Skeletal muscle tissue (tissue), 4 donors: ENCODE data around the gene OSGIN1. TPM values are rescaled to one million over a fixed set of nuclear protein-coding genes. Genes with fewer than 3 reads are reported as not detected.

Experiments used
- H3K27ac ChIP-seq: one replicate; pipeline ENCODE4 v1.7.0; 2013; ENCODE audit warnings: mild to moderate bottlenecking, low read depth, low read length, inconsistent platforms
- H3K27me3 ChIP-seq, 3 donors: one replicate each; pipeline ENCODE4 v1.7.0; 2013; ENCODE audit warnings: low read length in 3 of 3; ENCODE audit not compliant: control insufficient read depth in 3 of 3, insufficient read depth in 3 of 3
- H3K36me3 ChIP-seq, 3 donors: one replicate each; pipeline ENCODE4 v1.7.0; 2013; ENCODE audit warnings: low read length in 3 of 3; ENCODE audit not compliant: control insufficient read depth in 3 of 3, insufficient read depth in 3 of 3
- H3K4me1 ChIP-seq, 3 donors: one replicate each; pipeline ENCODE4 v1.7.0; 2013; ENCODE audit warnings: low read length in 3 of 3, mild to moderate bottlenecking in 3 of 3; ENCODE audit not compliant: control insufficient read depth in 3 of 3, insufficient read depth in 3 of 3
- H3K4me3 ChIP-seq, 3 donors: one replicate each; pipeline ENCODE4 v1.7.0; 2013; ENCODE audit warnings: low read length in 3 of 3
- H3K9ac ChIP-seq, 3 donors: one replicate each; pipeline ENCODE4 v1.7.0; 2013; ENCODE audit warnings: low read length in 3 of 3, mild to moderate bottlenecking in 3 of 3, moderate library complexity in 2 of 3, low read depth in 1 of 3
- H3K9me3 ChIP-seq, 3 donors: one replicate each; pipeline ENCODE4 v1.7.0; 2013; ENCODE audit warnings: low read length in 3 of 3; ENCODE audit not compliant: control insufficient read depth in 3 of 3
- total RNA-seq: library from RNA; depleted of rRNA; stranded (reverse); fragments of >200 nt; gene quantifications from one replicate; pipeline ENCODE4 v1.2.3, GENCODE V29; 2014
- donor health status: Osteomylitis.

OSGIN1 gene
- total RNA-seq, 1 donor from 2014 or later = 0.52 TPM

DNA sequence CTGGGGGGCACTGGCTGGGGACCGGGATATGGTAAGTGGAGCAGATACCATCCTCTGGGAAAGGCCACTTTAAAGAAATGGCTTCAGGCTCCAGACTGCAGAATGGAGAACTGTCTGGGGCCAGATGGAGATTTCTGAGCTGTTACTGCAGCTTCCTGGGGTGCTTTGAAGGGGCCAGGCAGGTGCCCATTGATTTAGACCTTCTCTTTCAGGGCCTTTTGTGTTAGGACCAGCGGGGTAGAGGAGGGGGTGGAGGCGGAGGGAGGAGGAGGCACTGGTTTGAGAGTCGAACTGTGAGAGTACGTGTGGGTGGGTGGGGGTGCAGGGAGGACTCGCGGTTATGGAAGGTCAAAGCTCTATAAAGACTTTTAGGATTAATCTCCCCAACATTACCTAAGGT is 26.4 kb downstream of the OSGIN1 start:
- H3K27ac ChIP-seq = no peak overlapping the region
- H3K4me1 ChIP-seq = no peaks in the 10 kb centered on the region
- H3K27me3 ChIP-seq = peaks cover 0 to 2% (median 1%) of the 10 kb centered on the region in 3 donors
- no peaks in the 10 kb centered on the region for H3K36me3 ChIP-seq
- H3K4me3 ChIP-seq = no peak overlapping the region
- no peak overlapping the region for H3K9ac ChIP-seq
- H3K9me3 ChIP-seq = peaks cover 0 to 10% (median 4%) of the 10 kb centered on the region in 3 donors

DNA sequence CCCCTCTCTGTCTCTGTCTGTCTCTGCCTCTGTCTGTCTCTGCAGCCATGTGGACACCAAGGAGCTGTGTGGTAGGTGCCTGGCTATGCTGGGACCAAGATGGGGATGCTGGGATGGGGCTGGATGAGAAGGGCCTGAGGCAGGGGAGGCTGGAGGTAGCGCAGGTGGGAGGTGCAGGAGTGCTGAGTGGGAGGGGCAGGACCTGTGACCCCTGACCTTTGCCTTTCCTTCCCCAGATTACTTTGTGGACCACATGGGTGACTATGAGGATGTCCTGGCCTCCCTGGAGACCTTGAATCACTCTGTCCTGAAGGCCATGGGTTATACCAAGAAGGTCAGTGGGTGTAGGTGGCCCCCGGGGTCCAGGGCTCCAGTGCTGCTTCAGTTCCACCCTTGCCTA is 27.8 kb downstream of the OSGIN1 start:
- no peaks in the 10 kb centered on the region for H3K4me1 ChIP-seq
- H3K27ac ChIP-seq = no peak overlapping the region
- no peak overlapping the region for H3K4me3 ChIP-seq
- peaks cover 0 to 10% (median 4%) of the 10 kb centered on the region in 3 donors for H3K9me3 ChIP-seq
- H3K36me3 ChIP-seq = no peaks in the 10 kb centered on the region
- H3K27me3 ChIP-seq = no peaks in the 10 kb centered on the region
- H3K9ac ChIP-seq = no peak overlapping the region

DNA sequence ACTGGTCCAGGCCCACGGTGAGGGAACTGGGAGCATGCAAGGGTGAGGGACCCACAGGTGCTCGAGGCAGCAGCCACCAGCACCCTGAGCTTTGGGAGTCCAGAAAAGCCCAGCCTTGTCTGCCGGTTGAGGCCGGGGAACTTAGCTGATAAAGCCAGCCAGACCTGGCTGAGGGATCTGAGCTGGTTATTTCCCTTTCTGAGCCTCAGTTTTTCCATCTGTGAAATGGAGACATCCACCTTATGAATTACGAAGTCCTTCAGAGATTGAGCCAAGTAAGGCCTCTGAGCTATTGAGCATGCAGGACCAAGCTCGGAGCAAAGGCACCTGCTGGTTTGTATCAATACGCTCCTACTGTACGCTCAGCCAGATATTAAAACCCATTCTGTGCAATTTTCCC is 28.8 kb downstream of the OSGIN1 start:
- Histone ChIP-seq H3K27me3 (no peaks in the 10 kb centered on the region), H3K27ac (no peak overlapping the region), H3K4me3 (no peak overlapping the region), H3K9ac (no peak overlapping the region), H3K36me3 (no peaks in the 10 kb centered on the region), H3K4me1 (no peaks in the 10 kb centered on the region), H3K9me3 (peaks cover 0 to 10% (median 4%) of the 10 kb centered on the region in 3 donors)

DNA sequence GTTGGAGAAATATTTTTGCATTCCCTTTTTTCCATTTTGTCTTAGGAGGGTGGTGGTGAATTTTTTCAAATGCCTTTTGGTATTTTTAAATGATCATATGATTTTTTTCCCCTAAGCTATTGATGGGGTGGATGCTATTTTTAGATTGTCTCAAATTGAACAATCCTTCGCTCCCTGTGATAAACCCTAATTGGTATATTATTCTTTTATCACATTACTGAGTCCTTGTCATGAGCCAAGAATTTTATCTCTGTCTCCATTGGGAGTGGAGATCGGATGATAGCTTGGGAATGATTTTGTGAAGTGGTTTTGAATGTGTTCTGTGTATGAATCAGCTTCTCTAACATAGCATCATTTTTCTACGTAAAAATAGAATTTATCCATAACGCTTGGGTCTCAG is 30.5 kb downstream of the OSGIN1 start:
- H3K36me3 ChIP-seq = no peaks in the 10 kb centered on the region
- no peak overlapping the region for H3K27ac ChIP-seq
- H3K9ac ChIP-seq = no peak overlapping the region
- no peaks in the 10 kb centered on the region for H3K27me3 ChIP-seq
- no peaks in the 10 kb centered on the region for H3K4me1 ChIP-seq
- H3K9me3 ChIP-seq = peaks cover 0 to 3% (median 0%) of the 10 kb centered on the region in 3 donors
- H3K4me3 ChIP-seq = no peak overlapping the region

DNA sequence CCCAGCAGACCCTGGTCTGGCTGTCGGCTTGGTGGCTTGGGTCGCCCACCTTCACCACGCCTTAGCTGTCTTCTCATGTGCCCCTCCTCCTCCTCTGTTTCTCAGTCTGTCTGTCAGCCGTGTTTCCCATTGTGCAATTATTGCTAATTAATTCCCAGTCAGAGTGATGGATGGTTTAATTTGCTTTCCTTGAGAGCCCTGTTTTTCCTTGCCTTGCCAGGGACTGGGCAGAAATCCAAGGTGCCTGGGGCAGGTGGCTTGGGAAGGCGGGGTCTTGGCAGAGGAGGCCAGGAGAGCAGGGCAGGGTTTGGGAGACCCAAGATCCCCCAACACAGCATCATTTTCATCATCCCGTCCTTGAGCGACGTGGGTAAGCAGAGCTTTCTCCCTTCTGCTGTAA is 36.3 kb downstream of the OSGIN1 start:
- H3K9me3 ChIP-seq = no peaks in the 10 kb centered on the region
- H3K36me3 ChIP-seq = no peaks in the 10 kb centered on the region
- no peak overlapping the region for H3K27ac ChIP-seq
- no peak overlapping the region for H3K9ac ChIP-seq
- peaks cover 6 to 7% (median 7%) of the 10 kb centered on the region in 3 donors for H3K27me3 ChIP-seq
- no peak overlapping the region for H3K4me3 ChIP-seq
- H3K4me1 ChIP-seq = peaks cover 8 to 15% (median 10%) of the 10 kb centered on the region in 3 donors

DNA sequence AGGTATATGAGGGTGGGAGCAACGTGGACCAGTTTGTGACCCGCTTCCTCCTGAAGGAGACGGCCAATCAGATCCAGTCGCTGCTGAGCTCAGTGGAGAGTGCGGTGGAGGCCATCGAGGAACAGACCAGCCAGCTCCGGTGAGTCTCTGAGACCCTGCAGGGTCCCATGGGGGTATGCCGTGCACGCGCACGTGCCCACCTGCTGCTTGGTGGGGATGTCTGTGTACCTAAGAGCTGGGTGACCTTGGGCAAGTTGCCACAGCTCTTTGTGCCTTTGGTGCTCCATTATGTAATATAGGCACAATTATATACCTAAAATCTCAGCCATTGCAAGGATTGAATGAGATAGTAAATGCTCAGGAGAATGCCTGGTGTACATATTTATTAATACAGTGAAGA is 37.5 kb downstream of the OSGIN1 start:
- Histone ChIP-seq H3K36me3 (no peaks in the 10 kb centered on the region), H3K4me1 (peaks cover 8 to 15% (median 10%) of the 10 kb centered on the region in 3 donors)

DNA sequence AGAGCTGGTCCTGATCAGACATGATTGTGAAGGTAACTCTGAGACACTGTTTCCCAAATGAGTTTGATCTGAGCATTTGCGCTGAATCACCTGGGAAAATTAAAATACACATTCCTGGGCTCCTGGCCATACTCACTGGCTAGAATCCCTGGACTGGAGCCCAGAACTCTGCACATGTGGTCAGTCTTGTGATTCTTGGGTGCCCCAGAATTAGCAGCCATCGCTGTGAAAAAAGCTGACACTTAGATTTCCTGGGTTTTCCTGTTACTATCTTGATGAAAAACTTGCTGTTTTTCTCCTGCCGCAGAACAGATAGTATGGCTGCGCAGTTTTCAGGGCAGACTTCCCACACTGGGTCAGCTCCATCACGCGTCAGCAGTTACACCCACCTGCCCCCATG is 39.6 kb downstream of the OSGIN1 start:
- H3K27me3 ChIP-seq = peaks cover 12 to 21% (median 18%) of the 10 kb centered on the region in 3 donors
- no peak overlapping the region for H3K9ac ChIP-seq
- no peak overlapping the region for H3K27ac ChIP-seq
- no peaks in the 10 kb centered on the region for H3K9me3 ChIP-seq
- no peak overlapping the region for H3K4me3 ChIP-seq
- peaks cover 8 to 15% (median 10%) of the 10 kb centered on the region in 3 donors for H3K4me1 ChIP-seq
- H3K36me3 ChIP-seq = no peaks in the 10 kb centered on the region

More for the DNA sequence above, 37.5 kb downstream of the OSGIN1 start:
- Histone ChIP-seq H3K27me3 (peaks cover 6 to 7% (median 7%) of the 10 kb centered on the region in 3 donors), H3K27ac (no peak overlapping the region), H3K9ac (no peak overlapping the region), H3K4me3 (no peak overlapping the region), H3K9me3 (no peaks in the 10 kb centered on the region)

DNA sequence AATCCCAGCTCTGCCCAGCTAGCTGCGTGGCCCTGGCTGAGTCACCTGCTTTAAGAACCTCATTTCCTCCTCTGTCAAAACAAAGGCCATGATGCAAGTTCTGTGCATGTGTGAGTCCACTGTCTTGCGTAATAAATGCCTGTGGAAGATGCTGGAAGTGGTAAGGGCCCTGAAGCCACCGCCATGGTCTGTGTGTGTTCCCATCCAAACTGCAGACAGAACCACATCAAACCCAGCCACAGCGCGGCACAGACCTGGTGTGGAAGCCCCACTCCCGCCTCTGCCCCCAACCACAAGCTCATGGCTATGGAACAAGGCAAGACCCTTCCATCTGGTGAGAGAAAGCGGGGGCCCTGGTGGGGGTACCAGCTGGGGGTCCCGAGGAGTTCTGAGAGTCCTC is 41.0 kb downstream of the OSGIN1 start:
- Histone ChIP-seq H3K27ac (no peak overlapping the region), H3K4me1 (peaks cover 8 to 15% (median 10%) of the 10 kb centered on the region in 3 donors), H3K9me3 (no peaks in the 10 kb centered on the region), H3K4me3 (no peak overlapping the region), H3K27me3 (peaks cover 18 to 31% (median 27%) of the 10 kb centered on the region in 3 donors), H3K9ac (no peak overlapping the region), H3K36me3 (no peaks in the 10 kb centered on the region)

DNA sequence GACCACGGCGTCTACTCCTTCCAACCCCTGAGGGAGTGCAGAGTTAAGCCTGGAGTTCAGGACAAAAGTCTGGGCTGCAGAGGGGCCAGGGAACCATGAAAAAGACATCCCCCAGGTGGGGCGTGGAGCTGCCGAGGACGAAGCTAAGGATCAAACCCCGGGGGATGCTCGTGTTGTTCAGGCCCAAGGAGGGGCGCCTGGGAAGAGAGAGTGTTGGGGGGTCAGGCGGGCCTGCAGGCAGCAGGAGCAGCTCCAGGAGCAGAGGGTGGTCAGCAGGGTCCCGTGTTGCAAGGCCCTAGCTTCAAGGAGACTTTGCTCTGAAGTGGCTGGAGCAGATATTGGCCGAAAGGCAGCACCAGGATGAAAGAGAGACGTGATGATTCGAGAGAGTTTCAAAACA is 41.7 kb downstream of the OSGIN1 start:
- no peaks in the 10 kb centered on the region for H3K9me3 ChIP-seq
- no peaks in the 10 kb centered on the region for H3K36me3 ChIP-seq
- H3K4me3 ChIP-seq = no peak overlapping the region
- peaks cover 18 to 35% (median 22%) of the 10 kb centered on the region in 3 donors for H3K27me3 ChIP-seq
- H3K27ac ChIP-seq = no peak overlapping the region
- no peak overlapping the region for H3K9ac ChIP-seq
- peaks cover 8 to 15% (median 10%) of the 10 kb centered on the region in 3 donors for H3K4me1 ChIP-seq

DNA sequence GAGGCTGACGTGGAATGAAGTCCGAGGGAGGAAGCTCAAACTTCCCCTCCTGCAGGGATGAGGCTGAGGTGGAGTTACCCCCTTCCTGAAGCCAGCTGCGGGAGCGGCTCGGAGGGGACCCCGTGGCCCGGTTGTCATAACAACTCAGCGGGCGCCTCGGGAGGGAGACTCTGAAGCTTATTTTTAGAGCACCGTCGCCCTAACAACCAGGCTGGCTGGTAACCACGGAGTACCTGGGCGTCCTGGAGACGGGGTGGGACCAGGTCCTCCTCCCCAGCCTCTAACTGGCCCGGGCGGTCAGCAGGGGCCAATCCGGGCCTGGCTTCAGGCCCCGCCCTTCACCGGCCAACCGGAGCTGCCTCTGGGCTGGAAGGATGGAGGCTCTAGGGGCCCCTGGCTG is 42.7 kb downstream of the OSGIN1 start:
- Histone ChIP-seq H3K4me3 (no peak overlapping the region), H3K9me3 (no peaks in the 10 kb centered on the region), H3K27ac (no peak overlapping the region), H3K9ac (no peak overlapping the region), H3K4me1 (peaks cover 8 to 15% (median 10%) of the 10 kb centered on the region in 3 donors), H3K36me3 (no peaks in the 10 kb centered on the region), H3K27me3 (peaks cover 11 to 33% (median 22%) of the 10 kb centered on the region in 3 donors)
